OCI-LY1 (cell line): ENCODE measurements around the gene HGS.

Experiments
- H2AFZ ChIP-seq: fragments of 200-600 bp; sonication (generic), shearing (Covaris generic); 2 replicates; pipeline ENCODE4 v1.6.0; 2014; ENCODE audit warnings: antibody characterized with exemption, mild to moderate bottlenecking, low read length
- H3F3A ChIP-seq: fragments of 200-600 bp; sonication (generic), shearing (Covaris generic); 2 replicates; pipeline ENCODE4 v1.6.0; 2014; ENCODE audit warnings: mild to moderate bottlenecking, antibody characterized with exemption, low read length, moderate library complexity; ENCODE audit not compliant: insufficient read depth
- H3K27ac ChIP-seq: fragments of 200-600 bp; sonication (generic); 2 replicates; pipeline ENCODE4 v1.5.1; 2014; ENCODE audit warnings: low read length, mixed run types, mild to moderate bottlenecking, low read depth; ENCODE audit not compliant: poor library complexity, severe bottlenecking
- H3K27me3 ChIP-seq: fragments of 200-600 bp; sonication (generic); 2 replicates; pipeline ENCODE4 v1.6.0; 2014; ENCODE audit warnings: antibody characterized with exemption, mild to moderate bottlenecking, low read length, moderate library complexity; ENCODE audit not compliant: insufficient read depth
- H3K36me3 ChIP-seq: fragments of 200-600 bp; sonication (generic); 2 replicates; pipeline ENCODE4 v1.6.1; 2014; ENCODE audit warnings: mild to moderate bottlenecking, antibody characterized with exemption, low read length, moderate library complexity, mixed read lengths; ENCODE audit not compliant: insufficient read depth
- H3K4me1 ChIP-seq: fragments of 200-600 bp; sonication (generic); 2 replicates; pipeline ENCODE4 v1.5.1; 2014; ENCODE audit warnings: mild to moderate bottlenecking, low read length, moderate library complexity; ENCODE audit not compliant: insufficient read depth, severe bottlenecking
- H3K4me2 ChIP-seq: fragments of 200-600 bp; sonication (generic), shearing (Covaris generic); 2 replicates; pipeline ENCODE4 v1.6.1; 2014; ENCODE audit warnings: low read length
- H3K4me3 ChIP-seq: fragments of 200-600 bp; sonication (generic); 2 replicates; pipeline ENCODE4 v1.5.1; 2014; ENCODE audit warnings: low read length, low read depth, mild to moderate bottlenecking, mixed read lengths; ENCODE audit not compliant: poor library complexity, severe bottlenecking
- H3K79me2 ChIP-seq: fragments of 200-600 bp; shearing (Covaris generic); 2 replicates; pipeline ENCODE4 v1.6.1; 2016; ENCODE audit warnings: mixed run types, low read length, mixed read lengths; ENCODE audit not compliant: insufficient read depth
- H3K9ac ChIP-seq: fragments of 200-600 bp; sonication (generic), shearing (Covaris generic); 2 replicates; pipeline ENCODE4 v1.6.1; 2014; ENCODE audit warnings: mild to moderate bottlenecking, low read length, mixed read lengths
- H3K9me2 ChIP-seq: fragments of 200-600 bp; sonication (generic), shearing (Covaris generic); 2 replicates; pipeline ENCODE4 v1.6.1; 2014; ENCODE audit warnings: low read depth, mild to moderate bottlenecking, low read length, mixed read lengths
- H3K9me3 ChIP-seq: fragments of 200-600 bp; shearing (Covaris generic); 2 replicates; pipeline ENCODE4 v1.6.1; 2014; ENCODE audit warnings: low read length, mixed read lengths
- H4K20me1 ChIP-seq: fragments of 200-600 bp; sonication (generic), shearing (Covaris generic); 2 replicates; pipeline ENCODE4 v1.6.0; 2016; ENCODE audit warnings: mild to moderate bottlenecking, low read length; ENCODE audit not compliant: insufficient read depth
- EZH2 ChIP-seq: fragments of 200-600 bp; sonication (generic), shearing (Covaris generic); IDR thresholded peaks from 2 replicates; pipeline ENCODE4 v1.8.0; 2017; ENCODE audit warnings: borderline replicate concordance, mixed run types, mild to moderate bottlenecking, antibody characterized with exemption, low read length, moderate library complexity, mixed read lengths
- TF ChIP-seq, protein P1 (sequence below): fragments of 200-600 bp; sonication (generic), shearing (Covaris generic); IDR thresholded peaks from 2 replicates; pipeline ENCODE4 v1.5.1; 2017; ENCODE audit warnings: mild to moderate bottlenecking, antibody characterized with exemption, low read length, moderate library complexity, mixed read lengths

HGS gene

DNA sequence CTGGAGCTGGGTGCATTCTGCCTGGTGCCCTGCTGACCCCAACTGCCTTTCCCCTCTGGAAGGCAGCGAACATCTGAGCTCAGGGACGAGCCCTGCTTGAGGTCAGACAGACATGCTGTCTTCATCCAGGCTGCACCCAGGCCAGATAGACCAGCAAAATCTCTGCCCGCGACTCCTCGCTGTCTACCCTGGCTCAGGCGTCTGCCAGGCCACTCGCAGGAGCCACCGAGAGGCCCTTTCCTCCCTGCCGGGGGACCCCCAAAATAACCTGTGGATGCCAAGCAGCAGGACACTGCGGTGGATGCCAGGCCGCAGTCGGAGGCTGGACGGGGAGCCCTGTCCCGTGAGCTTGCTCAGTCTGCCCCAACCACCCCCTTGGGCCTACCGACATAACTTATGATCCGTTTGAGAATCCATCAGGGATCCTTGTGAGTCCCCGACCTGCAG lies 25.0 kb downstream of the HGS start:
- 0 out of 2 replicates have a peak, but pooled peaks cover 4% of the 10 kb centered on the region for H3F3A ChIP-seq
- peaks cover 43% of the 10 kb centered on the region for H3K4me1 ChIP-seq
- no peak overlapping the region for H3K4me3 ChIP-seq
- H3K27me3 ChIP-seq = no peaks in the 10 kb centered on the region
- H3K79me2 ChIP-seq = peaks cover 7% of the 10 kb centered on the region
- H3K9me2 ChIP-seq = no peaks in the 10 kb centered on the region
- H3K9ac ChIP-seq = no peak overlapping the region
- no peaks in the 10 kb centered on the region for H4K20me1 ChIP-seq
- TF ChIP-seq, protein P1, sequence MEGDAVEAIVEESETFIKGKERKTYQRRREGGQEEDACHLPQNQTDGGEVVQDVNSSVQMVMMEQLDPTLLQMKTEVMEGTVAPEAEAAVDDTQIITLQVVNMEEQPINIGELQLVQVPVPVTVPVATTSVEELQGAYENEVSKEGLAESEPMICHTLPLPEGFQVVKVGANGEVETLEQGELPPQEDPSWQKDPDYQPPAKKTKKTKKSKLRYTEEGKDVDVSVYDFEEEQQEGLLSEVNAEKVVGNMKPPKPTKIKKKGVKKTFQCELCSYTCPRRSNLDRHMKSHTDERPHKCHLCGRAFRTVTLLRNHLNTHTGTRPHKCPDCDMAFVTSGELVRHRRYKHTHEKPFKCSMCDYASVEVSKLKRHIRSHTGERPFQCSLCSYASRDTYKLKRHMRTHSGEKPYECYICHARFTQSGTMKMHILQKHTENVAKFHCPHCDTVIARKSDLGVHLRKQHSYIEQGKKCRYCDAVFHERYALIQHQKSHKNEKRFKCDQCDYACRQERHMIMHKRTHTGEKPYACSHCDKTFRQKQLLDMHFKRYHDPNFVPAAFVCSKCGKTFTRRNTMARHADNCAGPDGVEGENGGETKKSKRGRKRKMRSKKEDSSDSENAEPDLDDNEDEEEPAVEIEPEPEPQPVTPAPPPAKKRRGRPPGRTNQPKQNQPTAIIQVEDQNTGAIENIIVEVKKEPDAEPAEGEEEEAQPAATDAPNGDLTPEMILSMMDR = no peak
- TF ChIP-seq EZH2 = no peak
- H3K4me2 ChIP-seq = no peak overlapping the region
- H3K27ac ChIP-seq = no peak overlapping the region
- no peak overlapping the region for H2AFZ ChIP-seq
- no peaks in the 10 kb centered on the region for H3K9me3 ChIP-seq
- peaks cover 48% of the 10 kb centered on the region for H3K36me3 ChIP-seq

- Histone ChIP-seq H3K36me3 (peaks cover 32% of the 10 kb centered on the region), H3K9me3 (no peaks in the 10 kb centered on the region), H2AFZ (no peak overlapping the region), H3K4me1 (peaks cover 36% of the 10 kb centered on the region), H3K9me2 (no peaks in the 10 kb centered on the region), H3K9ac (peak overlapping the region; percentile 73; the same call in 1 of the 2 replicates), H3K27ac (peak overlapping the region; percentile 73), H3K4me2 (peak overlapping the region; percentile 92), H4K20me1 (no peaks in the 10 kb centered on the region), H3F3A (0 out of 2 replicates have a peak, but pooled peaks cover 4% of the 10 kb centered on the region), H3K79me2 (no peaks in the 10 kb centered on the region), H3K27me3 (no peaks in the 10 kb centered on the region), H3K4me3 (peak overlapping the region; percentile 92)
- TF ChIP-seq EZH2 = no peak
- TF ChIP-seq, protein P1 = no peak
Measured at GRCh38 chr17:81710514-81711308, 26.9 kb downstream of the HGS start.

DNA sequence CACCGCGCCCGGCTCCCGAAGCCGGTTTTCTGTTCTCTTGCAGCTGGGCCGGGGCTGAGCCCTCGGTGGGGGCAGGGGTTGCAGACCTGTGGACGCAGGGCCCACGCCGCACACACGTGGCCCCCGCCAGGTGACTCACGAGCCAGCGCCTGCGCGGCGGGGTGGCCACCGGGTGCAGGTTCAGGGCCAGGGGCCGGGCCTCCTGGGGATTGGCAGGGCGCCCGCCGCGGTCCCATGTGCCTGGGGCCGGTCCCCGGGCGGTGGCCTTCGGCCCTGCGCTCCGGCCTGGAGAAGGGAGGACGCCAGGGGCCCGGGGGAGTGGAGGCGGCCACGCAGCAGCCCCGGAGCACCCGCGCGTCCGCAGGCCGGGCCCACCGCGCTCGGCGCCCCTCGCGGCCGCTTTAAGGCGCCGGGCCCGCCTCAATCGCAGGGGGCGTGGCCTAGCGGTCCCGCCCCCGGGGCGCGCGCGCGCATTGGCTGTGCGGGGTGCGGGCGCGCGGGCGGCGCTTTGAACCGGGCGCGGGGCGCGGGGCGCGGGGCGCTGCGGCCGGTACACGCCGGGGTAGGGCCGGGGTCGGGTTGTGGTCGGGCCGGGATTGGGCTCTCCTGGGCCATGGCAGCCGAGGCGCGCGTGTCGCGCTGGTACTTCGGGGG lies 28.1 kb downstream of the HGS start, which contains the start of gene SLC25A10:
TSS of gene SLC25A10 (plus strand) at position 471 of the 654 bp plus-strand sequence. CDS start at position 614, 143 bp downstream.
- Histone ChIP-seq H3K27ac (peak within 1 kb of the TSS; percentile 73), H3K4me2 (peak within 1 kb of the TSS; percentile 96), H4K20me1 (no peaks in the 10 kb centered on the region), H3K9me3 (no peaks in the 10 kb centered on the region), H3F3A (0 out of 2 replicates have a peak, but pooled peaks cover 4% of the 10 kb centered on the region), H2AFZ (no peak within 1 kb of the TSS), H3K79me2 (no peaks in the 10 kb centered on the region), H3K4me1 (peaks cover 36% of the 10 kb centered on the region), H3K9ac (peak within 1 kb of the TSS; percentile 75), H3K36me3 (peaks cover 20% of the 10 kb centered on the region), H3K4me3 (peak within 1 kb of the TSS; percentile 92), H3K27me3 (no peaks in the 10 kb centered on the region), H3K9me2 (no peaks in the 10 kb centered on the region)
- TF ChIP-seq, protein P1 = no peak
- TF ChIP-seq EZH2 = no peak
